Measurements from ENCODE around the gene SLX9.

SLX9 gene

DNA sequence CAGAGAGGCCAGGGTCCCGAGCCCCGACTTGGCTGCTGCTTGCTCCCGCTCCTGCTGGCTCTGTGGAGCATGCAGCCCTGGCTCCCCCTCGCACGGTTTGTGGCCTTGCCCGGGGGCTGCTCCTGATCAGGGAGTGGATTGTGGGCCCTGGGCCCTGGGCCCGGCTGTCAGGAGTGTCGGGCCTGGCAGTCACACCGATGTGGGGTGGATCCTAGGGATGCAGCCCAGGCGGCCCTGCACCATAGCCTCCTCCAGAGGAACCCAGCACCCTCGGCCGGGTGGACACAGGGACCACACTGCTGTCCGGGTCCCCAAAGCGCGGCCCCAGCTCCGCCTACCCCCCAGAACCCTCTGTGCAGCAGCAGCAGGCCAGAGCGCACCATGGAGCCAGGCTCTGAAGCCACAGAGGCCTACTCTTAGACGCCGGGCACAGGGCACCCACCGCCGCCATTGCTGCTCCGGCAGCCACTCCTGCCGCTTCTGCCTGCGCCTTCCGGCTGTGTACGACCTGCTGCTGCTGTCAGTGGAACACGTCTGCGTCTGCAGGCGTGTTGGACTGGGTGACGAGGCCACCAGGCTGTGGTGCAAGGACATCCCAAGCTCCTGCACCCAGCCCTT, 9.4 kb downstream of the SLX9 start:
- Histone ChIP-seq H3F3A (ENCODE audit: control insufficient read depth, insufficient read depth) (no peaks in the 10 kb centered on the region), H3K9me2 (replicated peaks; ENCODE audit: control insufficient read depth, low read length) (no peaks in the 10 kb centered on the region), H3K4me1 (ENCODE audit: control insufficient read depth, low read length) (no peaks in the 10 kb centered on the region), H3K27me3 (ENCODE audit: control insufficient read depth, low read length) (no peaks in the 10 kb centered on the region), H3K4me3 (ENCODE audit: low read length) (no peak overlapping the region), H4K20me1 (ENCODE audit: control insufficient read depth, insufficient read depth, low read depth, low read length) (peaks cover 20% of the 10 kb centered on the region; the same call in 1 of the 2 replicates), H3K79me2 (ENCODE audit: control insufficient read depth, low read length) (peaks cover 83% of the 10 kb centered on the region), H3K27ac (ENCODE audit: low read depth, low read length) (no peak overlapping the region), H3K4me2 (ENCODE audit: low read length) (no peak overlapping the region), H3K9me3 (ENCODE audit: control insufficient read depth, insufficient read depth, low read length) (no peaks in the 10 kb centered on the region), H3K36me3 (ENCODE audit: control insufficient read depth, low read length) (peaks cover 41% of the 10 kb centered on the region)
- no peak for TF ChIP-seq EZH2phosphoT487 (IDR thresholded peaks at IDR 0.05; ENCODE audit: borderline replicate concordance, low read length)
- TF ChIP-seq, protein P1, sequence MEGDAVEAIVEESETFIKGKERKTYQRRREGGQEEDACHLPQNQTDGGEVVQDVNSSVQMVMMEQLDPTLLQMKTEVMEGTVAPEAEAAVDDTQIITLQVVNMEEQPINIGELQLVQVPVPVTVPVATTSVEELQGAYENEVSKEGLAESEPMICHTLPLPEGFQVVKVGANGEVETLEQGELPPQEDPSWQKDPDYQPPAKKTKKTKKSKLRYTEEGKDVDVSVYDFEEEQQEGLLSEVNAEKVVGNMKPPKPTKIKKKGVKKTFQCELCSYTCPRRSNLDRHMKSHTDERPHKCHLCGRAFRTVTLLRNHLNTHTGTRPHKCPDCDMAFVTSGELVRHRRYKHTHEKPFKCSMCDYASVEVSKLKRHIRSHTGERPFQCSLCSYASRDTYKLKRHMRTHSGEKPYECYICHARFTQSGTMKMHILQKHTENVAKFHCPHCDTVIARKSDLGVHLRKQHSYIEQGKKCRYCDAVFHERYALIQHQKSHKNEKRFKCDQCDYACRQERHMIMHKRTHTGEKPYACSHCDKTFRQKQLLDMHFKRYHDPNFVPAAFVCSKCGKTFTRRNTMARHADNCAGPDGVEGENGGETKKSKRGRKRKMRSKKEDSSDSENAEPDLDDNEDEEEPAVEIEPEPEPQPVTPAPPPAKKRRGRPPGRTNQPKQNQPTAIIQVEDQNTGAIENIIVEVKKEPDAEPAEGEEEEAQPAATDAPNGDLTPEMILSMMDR (IDR thresholded peaks at IDR 0.05; ENCODE audit: low read depth, low read length, poor library complexity, severe bottlenecking): no peak

DNA sequence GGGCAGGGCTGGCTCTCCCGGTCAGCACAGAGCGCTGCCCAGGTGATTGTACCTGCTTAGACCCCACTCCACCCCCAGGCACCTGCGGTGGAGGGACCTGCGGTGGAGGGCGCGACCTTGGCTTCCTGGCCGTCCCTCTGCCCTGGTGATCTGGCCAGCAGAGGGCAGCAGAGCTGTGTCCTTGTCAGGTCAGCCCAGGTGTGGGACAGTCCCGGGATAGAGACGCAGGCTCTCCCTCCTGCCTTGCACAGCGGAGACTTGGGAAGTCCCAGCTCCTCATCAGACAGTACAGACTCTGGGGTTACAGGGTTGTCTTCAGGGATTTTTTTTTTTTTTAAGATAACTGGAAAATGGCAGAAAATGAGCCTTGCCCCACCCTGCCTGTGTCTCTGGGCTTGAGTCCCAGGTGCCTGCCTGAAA, 10.0 kb downstream of the SLX9 start:
- Histone ChIP-seq H3K27ac (ENCODE audit: low read depth, low read length) (no peak overlapping the region), H3K4me3 (ENCODE audit: low read length) (no peak overlapping the region), H3K27me3 (ENCODE audit: control insufficient read depth, low read length) (no peaks in the 10 kb centered on the region), H3K79me2 (ENCODE audit: control insufficient read depth, low read length) (peaks cover 86% of the 10 kb centered on the region), H3K9me2 (replicated peaks; ENCODE audit: control insufficient read depth, low read length) (no peaks in the 10 kb centered on the region), H3F3A (ENCODE audit: control insufficient read depth, insufficient read depth) (no peaks in the 10 kb centered on the region), H4K20me1 (ENCODE audit: control insufficient read depth, insufficient read depth, low read depth, low read length) (peaks cover 20% of the 10 kb centered on the region; the same call in 1 of the 2 replicates), H3K4me2 (ENCODE audit: low read length) (no peak overlapping the region), H3K36me3 (ENCODE audit: control insufficient read depth, low read length) (peaks cover 37% of the 10 kb centered on the region), H3K4me1 (ENCODE audit: control insufficient read depth, low read length) (no peaks in the 10 kb centered on the region), H3K9me3 (ENCODE audit: control insufficient read depth, insufficient read depth, low read length) (no peaks in the 10 kb centered on the region)
- TF ChIP-seq, protein P1 (IDR thresholded peaks at IDR 0.05; ENCODE audit: low read depth, low read length, poor library complexity, severe bottlenecking): peak; percentile 86
- TF ChIP-seq EZH2phosphoT487 (IDR thresholded peaks at IDR 0.05; ENCODE audit: borderline replicate concordance, low read length): no peak

DNA sequence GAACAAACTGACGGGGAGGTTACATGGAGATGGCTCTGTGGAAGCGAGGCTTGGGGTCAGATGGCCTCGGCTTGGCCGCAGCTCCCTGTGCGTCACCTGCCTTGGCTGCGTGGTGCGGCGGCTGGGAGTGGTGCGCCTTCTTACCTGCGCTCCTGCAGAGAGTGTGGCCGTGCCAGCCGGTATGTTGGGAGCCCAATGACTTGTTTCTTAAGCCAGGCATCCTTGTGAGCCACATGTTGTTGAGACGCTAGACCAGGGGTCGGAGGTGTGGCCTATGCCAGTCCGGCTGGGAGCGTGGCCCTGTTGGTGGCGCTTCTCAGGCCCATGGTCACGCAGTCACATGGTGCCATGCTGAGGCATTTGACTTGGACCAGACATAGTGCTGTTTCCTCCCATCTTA, 10.5 kb downstream of the SLX9 start:
- H3K4me2 ChIP-seq (ENCODE audit: low read length): no peak overlapping the region
- H3F3A ChIP-seq (ENCODE audit: control insufficient read depth, insufficient read depth): no peaks in the 10 kb centered on the region
- H3K36me3 ChIP-seq (ENCODE audit: control insufficient read depth, low read length): peaks cover 32% of the 10 kb centered on the region
- H3K79me2 ChIP-seq (ENCODE audit: control insufficient read depth, low read length): peaks cover 82% of the 10 kb centered on the region
- no peaks in the 10 kb centered on the region for H3K9me3 ChIP-seq (ENCODE audit: control insufficient read depth, insufficient read depth, low read length)
- H3K4me3 ChIP-seq (ENCODE audit: low read length): no peak overlapping the region
- no peak for TF ChIP-seq EZH2phosphoT487 (IDR thresholded peaks at IDR 0.05; ENCODE audit: borderline replicate concordance, low read length)
- TF ChIP-seq, protein P1 (IDR thresholded peaks at IDR 0.05; ENCODE audit: low read depth, low read length, poor library complexity, severe bottlenecking): no peak
- no peak overlapping the region for H3K27ac ChIP-seq (ENCODE audit: low read depth, low read length)
- H3K9me2 ChIP-seq (replicated peaks; ENCODE audit: control insufficient read depth, low read length): no peaks in the 10 kb centered on the region
- H3K27me3 ChIP-seq (ENCODE audit: control insufficient read depth, low read length): no peaks in the 10 kb centered on the region
- H4K20me1 ChIP-seq (ENCODE audit: control insufficient read depth, insufficient read depth, low read depth, low read length): peaks cover 20% of the 10 kb centered on the region; the same call in 1 of the 2 replicates
- no peaks in the 10 kb centered on the region for H3K4me1 ChIP-seq (ENCODE audit: control insufficient read depth, low read length)
